GM04504 (cell line): ENCODE data around the gene THEM5.
A peak's percentile ranks its signal among the peaks of the same experiment; 100 is the strongest.

Experiments used
- DNase-seq: peaks from one replicate; pipeline ENCODE4 v3.0.0-alpha.2; 2012; ENCODE audit warnings: low read depth

THEM5 gene

GRCh38 chr1:151839457-151840403 is 13.8 kb downstream of the THEM5 start, which contains the start of gene C2CD4D:
Gene C2CD4D (minus strand): TSS chr1:151839820. CDS start chr1:151838989, 831 bp downstream.
- DNase-seq = no peak

GRCh38 chr1:151839082-151839412 is 14.5 kb downstream of the THEM5 start:
- DNase-seq = no peak

GRCh38 chr1:151838222-151839081 is 15.1 kb downstream of the THEM5 start:
- no peak for DNase-seq

GRCh38 chr1:151837884-151838221 is 15.7 kb downstream of the THEM5 start:
- no peak for DNase-seq

- no peak for DNase-seq
Measured at GRCh38 chr1:151837197-151837596, 16.3 kb downstream of the THEM5 start.

- no peak for DNase-seq
Measured at GRCh38 chr1:151835596-151835995, 17.9 kb downstream of the THEM5 start.

GRCh38 chr1:151834239-151834638 is 19.3 kb downstream of the THEM5 start:
- DNase-seq = no peak

GRCh38 chr1:151833172-151833900 is 20.2 kb downstream of the THEM5 start:
- DNase-seq = no peak

GRCh38 chr1:151832318-151832980 is 21.1 kb downstream of the THEM5 start:
- DNase-seq = peak; percentile 23

- no peak for DNase-seq
Measured at GRCh38 chr1:151831605-151832004, 21.9 kb downstream of the THEM5 start, which contains the start of gene RORC. Gene RORC (minus strand): TSS chr1:151831802. CDS start chr1:151831764, 38 bp downstream.

- no peak for DNase-seq
Measured at GRCh38 chr1:151831256-151831591, 22.3 kb downstream of the THEM5 start.

GRCh38 chr1:151830055-151830454 is 23.5 kb downstream of the THEM5 start:
- no peak for DNase-seq

GRCh38 chr1:151829352-151830046 is 24.0 kb downstream of the THEM5 start:
- no peak for DNase-seq

GRCh38 chr1:151828921-151829320 is 24.6 kb downstream of the THEM5 start:
- no peak for DNase-seq

GRCh38 chr1:151827853-151828252 is 25.7 kb downstream of the THEM5 start:
- DNase-seq = no peak

GRCh38 chr1:151825751-151826660 is 27.5 kb downstream of the THEM5 start:
- DNase-seq = no peak

- no peak for DNase-seq
Measured at GRCh38 chr1:151825204-151825603, 28.3 kb downstream of the THEM5 start.

GRCh38 chr1:151823175-151823574 is 30.3 kb downstream of the THEM5 start:
- DNase-seq = no peak

- DNase-seq = no peak
Measured at GRCh38 chr1:151822404-151822803, 31.1 kb downstream of the THEM5 start.

GRCh38 chr1:151820940-151821339 is 32.6 kb downstream of the THEM5 start:
- DNase-seq = no peak
